ENCODE data around the gene LTBP1. TPM values are rescaled to one million over a fixed set of nuclear protein-coding genes. Genes with fewer than 3 reads are reported as not detected.

The LTBP1 gene
- total RNA-seq, 2 experiments from 2014 or later = 0.06 TPM; not detected in 1

DNA sequence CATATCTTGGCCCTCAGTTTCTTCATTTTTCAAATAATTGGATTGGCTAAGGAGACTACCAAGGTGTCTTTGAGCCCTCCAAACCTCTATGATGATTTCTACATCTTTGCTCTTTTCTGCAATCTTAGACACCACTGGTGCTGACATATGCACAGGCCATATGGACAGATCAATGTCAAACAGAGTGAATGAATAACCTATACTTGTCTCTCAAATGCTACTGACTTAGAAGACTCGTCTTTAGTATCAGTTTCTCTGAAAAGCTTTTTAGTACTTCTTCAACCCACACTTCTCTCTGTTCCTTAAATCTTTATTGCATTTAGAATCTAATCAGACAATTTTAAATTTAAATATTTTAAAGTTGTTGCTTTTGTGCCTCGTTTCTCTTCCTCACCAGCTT is 258.2 kb downstream of the LTBP1 start:
- Histone ChIP-seq H3K36me3 (ENCODE audit: insufficient read depth, low read length) (no peaks in the 10 kb centered on the region), H3K27ac (ENCODE audit: low read depth in 1 of 2, low read length in 2 of 2) (no peak overlapping the region), H3K9me3 (ENCODE audit: control insufficient read depth in 1 of 2, insufficient read depth in 1 of 2, low read length in 2 of 2) (no peaks in the 10 kb centered on the region), H3K4me3 (ENCODE audit: low read length) (no peak overlapping the region), H3K27me3 (ENCODE audit: control insufficient read depth in 1 of 2, insufficient read depth in 2 of 2, low read length in 2 of 2) (no peaks in the 10 kb centered on the region), H3K4me1 (ENCODE audit: insufficient read depth, low read length) (no peaks in the 10 kb centered on the region)
- Mint-ChIP-seq H3K4me1 (ENCODE audit: low read depth) (no peaks in the 10 kb centered on the region), H3K27me3 (no peaks in the 10 kb centered on the region), H3K4me3 (no peak overlapping the region), H3K9me3 (no peaks in the 10 kb centered on the region), H3K36me3 (ENCODE audit: low read depth) (no peaks in the 10 kb centered on the region), H3K27ac (no peak overlapping the region)
- ATAC-seq (ENCODE audit: poor library complexity) = no peak
- TF ChIP-seq, protein P1, sequence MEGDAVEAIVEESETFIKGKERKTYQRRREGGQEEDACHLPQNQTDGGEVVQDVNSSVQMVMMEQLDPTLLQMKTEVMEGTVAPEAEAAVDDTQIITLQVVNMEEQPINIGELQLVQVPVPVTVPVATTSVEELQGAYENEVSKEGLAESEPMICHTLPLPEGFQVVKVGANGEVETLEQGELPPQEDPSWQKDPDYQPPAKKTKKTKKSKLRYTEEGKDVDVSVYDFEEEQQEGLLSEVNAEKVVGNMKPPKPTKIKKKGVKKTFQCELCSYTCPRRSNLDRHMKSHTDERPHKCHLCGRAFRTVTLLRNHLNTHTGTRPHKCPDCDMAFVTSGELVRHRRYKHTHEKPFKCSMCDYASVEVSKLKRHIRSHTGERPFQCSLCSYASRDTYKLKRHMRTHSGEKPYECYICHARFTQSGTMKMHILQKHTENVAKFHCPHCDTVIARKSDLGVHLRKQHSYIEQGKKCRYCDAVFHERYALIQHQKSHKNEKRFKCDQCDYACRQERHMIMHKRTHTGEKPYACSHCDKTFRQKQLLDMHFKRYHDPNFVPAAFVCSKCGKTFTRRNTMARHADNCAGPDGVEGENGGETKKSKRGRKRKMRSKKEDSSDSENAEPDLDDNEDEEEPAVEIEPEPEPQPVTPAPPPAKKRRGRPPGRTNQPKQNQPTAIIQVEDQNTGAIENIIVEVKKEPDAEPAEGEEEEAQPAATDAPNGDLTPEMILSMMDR (IDR thresholded peaks at IDR 0.05) = no peak
- no peak for DNase-seq
- ChIA-PET POLR2A (no interaction called here), CTCF (no interaction called here)
- intact Hi-C loops (cut with DNase I, micrococcal nuclease) = no loop called here

DNA sequence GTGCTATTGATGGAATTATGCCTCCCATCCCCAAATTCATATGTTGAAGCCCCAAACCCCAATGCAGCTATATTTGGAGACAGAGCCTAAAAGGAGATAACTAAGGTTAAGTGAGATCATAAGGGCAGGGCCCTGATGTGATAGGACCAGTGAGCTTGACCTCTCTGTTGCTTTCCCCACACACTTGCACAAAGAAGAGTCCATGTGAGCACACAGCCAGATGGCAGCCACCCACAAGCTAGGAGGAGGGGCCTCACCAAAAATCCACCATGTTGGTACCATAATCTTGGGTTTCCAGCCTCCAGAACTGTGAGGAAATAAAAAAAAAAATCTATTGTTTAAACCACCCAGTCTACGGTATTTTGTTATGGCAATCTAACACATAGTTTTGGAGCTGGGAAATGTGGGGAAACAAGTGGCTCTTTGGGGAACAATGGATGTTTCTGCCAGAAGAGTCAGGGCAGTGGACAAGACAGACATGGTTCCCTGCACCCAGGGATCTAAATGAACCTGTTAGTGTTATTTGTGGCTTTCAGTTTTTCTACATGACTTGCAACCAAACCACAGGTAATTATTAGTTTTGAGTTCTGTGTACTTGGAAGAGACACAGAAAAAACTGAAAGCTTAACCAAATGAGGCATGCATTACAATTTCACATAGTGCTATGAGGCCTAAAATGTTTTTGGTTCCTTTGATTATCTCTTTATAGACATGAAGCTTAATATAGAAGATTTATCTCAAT is 259.1 kb downstream of the LTBP1 start:
- ChIA-PET POLR2A (no interaction called here), CTCF (no interaction called here)
- H3K27me3 ChIP-seq (ENCODE audit: control insufficient read depth in 1 of 2, insufficient read depth in 2 of 2, low read length in 2 of 2) = no peaks in the 10 kb centered on the region
- no peak overlapping the region for H3K27ac ChIP-seq (ENCODE audit: low read depth in 1 of 2, low read length in 2 of 2)
- no peaks in the 10 kb centered on the region for H3K36me3 ChIP-seq (ENCODE audit: insufficient read depth, low read length)
- intact Hi-C loops (cut with DNase I, micrococcal nuclease) = no loop called here
- Mint-ChIP-seq H3K4me3 (no peak overlapping the region), H3K27ac (no peak overlapping the region), H3K27me3 (no peaks in the 10 kb centered on the region), H3K36me3 (ENCODE audit: low read depth) (no peaks in the 10 kb centered on the region), H3K4me1 (ENCODE audit: low read depth) (no peaks in the 10 kb centered on the region), H3K9me3 (no peaks in the 10 kb centered on the region)
- no peaks in the 10 kb centered on the region for H3K4me1 ChIP-seq (ENCODE audit: insufficient read depth, low read length)
- no peak overlapping the region for H3K4me3 ChIP-seq (ENCODE audit: low read length)
- TF ChIP-seq, protein P1 (IDR thresholded peaks at IDR 0.05) = no peak
- DNase-seq = no peak
- no peak for ATAC-seq (ENCODE audit: poor library complexity)
- no peaks in the 10 kb centered on the region for H3K9me3 ChIP-seq (ENCODE audit: control insufficient read depth in 1 of 2, insufficient read depth in 1 of 2, low read length in 2 of 2)

GRCh38 chr2:33207151-33207740 is 260.5 kb downstream of the LTBP1 start:
- no peak overlapping the region for H3K27ac ChIP-seq (ENCODE audit: low read depth in 1 of 2, low read length in 2 of 2)
- Mint-ChIP-seq H3K4me3 (no peak overlapping the region), H3K27ac (no peak overlapping the region), H3K9me3 (no peaks in the 10 kb centered on the region), H3K27me3 (no peaks in the 10 kb centered on the region), H3K4me1 (ENCODE audit: low read depth) (no peaks in the 10 kb centered on the region), H3K36me3 (ENCODE audit: low read depth) (no peaks in the 10 kb centered on the region)
- ChIA-PET CTCF (no interaction called here), POLR2A (no interaction called here)
- no peaks in the 10 kb centered on the region for H3K4me1 ChIP-seq (ENCODE audit: insufficient read depth, low read length)
- intact Hi-C loops (cut with DNase I, micrococcal nuclease) = no loop called here
- no peaks in the 10 kb centered on the region for H3K36me3 ChIP-seq (ENCODE audit: insufficient read depth, low read length)
- no peak for DNase-seq
- no peaks in the 10 kb centered on the region for H3K9me3 ChIP-seq (ENCODE audit: control insufficient read depth in 1 of 2, insufficient read depth in 1 of 2, low read length in 2 of 2)
- H3K4me3 ChIP-seq (ENCODE audit: low read length) = no peak overlapping the region
- H3K27me3 ChIP-seq (ENCODE audit: control insufficient read depth in 1 of 2, insufficient read depth in 2 of 2, low read length in 2 of 2) = no peaks in the 10 kb centered on the region
- TF ChIP-seq, protein P1 (IDR thresholded peaks at IDR 0.05) = no peak
- ATAC-seq (ENCODE audit: poor library complexity) = no peak
